OCI-M2 (cell line): Measurements from ENCODE around the gene DCP2.

Source experiments
- DNase-seq: peaks from one replicate; lab custom pipeline; 2025; ENCODE audit not compliant: unreplicated experiment; lab: John Stamatoyannopoulos, UW

DCP2 gene

DNA sequence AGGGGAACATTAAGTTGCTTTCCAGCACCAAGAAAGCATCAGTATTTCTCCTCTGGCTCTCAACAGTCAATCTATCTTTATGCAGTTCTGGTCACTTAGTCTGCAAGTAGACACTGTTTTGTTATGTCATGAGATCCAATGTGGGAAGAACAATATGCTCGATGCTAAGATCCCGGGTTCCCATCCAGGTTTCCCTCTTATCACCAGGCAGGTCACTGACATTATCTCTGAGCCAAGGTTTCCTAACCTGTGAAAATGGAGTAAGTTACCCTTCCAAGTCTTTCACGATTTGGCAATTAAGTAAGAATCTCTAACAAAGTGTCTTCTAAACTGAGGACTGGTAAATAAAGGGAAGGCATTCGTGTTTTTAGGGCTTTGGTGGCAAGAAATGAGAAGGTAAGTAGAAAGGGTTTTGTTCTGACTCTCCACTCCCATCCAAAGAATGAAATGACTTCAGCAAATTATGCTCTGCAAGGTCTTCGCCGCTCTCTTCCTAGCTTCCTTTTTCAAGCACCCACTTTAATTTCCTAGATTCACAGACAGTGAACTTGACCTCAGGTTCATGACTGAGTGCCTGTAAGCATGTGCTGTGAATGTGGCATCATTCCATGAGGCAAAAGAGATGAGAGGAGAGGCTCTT is 86.4 kb downstream of the DCP2 start:
- no peak for DNase-seq

DNA sequence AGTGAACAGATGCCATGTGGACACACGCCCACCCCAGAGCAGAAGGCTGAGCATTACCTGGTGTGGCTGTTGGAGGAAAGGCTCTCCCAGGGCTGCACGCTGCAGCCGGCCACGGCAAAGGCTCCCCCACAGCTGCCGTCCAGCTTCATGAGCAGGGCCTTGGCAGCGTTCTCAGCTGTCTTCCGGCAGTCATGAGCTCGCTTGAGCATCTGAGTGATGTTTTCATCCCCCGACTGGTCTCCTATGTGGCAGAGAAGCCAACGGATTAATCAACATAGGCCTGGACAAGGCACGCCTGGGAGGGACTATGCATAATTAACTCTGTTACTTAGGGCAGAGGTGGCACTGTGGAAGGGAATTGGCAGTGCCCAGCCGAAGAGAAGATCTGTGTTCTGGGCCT is 87.3 kb downstream of the DCP2 start:
- no peak for DNase-seq

DNA sequence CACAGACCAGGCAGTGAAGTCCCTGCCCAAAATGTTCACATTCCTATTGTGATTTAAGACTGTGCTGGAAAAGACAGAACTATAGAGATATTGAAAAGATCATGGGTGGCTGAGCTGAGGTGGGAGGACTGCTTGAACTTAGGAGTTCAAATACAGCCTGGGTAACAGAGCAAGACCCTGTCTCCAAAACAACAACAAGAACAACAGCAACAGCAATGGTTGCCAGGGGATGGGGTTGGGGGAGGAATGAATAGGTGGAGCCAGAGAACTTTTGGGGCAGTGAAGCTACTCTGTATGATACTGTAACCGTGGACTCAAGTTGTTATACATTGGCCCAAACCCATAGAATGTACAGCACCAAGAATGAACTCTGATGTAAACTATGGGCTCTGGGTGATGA is 88.2 kb downstream of the DCP2 start:
- DNase-seq: no peak

DNA sequence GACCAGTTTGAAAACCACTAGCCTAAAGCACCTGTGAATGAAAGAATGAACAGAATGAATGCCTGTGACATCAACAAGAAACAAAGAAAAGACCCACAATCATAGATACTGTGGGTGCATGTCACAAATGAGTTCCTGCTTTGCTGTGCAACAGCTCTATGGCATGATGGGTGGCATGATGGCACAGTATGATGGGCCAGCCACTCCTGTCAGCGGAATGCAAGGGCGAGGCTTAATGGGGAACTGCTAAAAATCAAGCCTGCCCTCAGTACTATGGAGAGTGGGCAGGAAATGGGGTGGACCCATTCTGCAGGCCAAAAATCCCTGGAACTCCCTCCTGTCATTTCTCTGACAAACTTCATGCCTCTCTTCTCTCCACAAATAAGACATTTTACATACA is 89.0 kb downstream of the DCP2 start:
- no peak for DNase-seq

DNA sequence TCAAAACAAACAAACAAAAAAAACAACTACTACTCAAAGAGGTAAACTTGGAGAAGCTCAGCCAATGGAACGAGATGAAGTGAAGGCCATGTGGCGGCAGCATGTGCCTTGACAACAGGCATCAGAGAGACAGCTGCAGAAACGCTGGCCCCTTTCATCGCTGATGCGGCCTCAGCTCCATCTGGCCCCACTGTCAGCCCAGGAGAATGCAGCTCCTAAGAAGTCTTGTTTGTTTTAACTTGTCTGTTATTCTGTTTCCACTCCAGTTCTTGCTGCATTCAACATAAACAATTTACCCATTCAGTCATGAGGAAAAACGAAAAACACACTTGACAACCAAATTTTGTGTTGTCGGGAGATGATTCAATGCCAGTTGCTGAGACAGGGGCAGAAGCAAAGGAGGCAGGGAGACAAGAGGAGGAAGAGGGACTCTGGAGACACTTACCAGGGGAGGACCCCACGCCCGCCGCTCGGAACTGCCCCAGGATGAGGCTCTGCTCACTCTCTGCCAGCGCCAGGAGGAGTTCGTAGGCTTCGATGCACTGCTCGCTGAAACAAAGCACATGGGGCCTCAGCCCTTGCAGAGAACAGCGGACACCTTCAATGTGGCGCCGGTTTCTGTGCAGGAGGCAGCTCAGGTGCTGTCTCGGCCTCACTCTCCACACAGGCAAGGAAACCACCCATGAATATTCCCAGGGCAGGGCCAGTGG is 91.2 kb downstream of the DCP2 start:
- DNase-seq: no peak

DNA sequence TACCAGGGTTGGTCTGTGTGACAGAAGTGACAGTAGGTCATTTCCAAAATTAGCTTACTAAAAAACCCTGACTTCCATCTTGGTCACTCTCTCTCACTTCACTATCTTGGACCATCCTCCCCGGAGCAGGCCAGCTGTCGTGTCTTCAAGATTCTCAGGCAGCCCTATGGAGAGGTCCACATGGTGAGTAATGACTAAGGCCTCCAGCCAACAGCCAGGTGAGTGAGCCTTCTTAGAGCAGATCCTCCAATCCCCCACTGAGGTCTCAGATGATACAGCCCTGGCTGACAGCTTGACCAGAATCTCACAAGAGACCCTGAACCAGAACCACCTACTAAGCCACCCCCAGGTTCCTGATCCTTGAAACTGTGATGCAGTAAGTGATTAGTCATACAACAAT is 92.0 kb downstream of the DCP2 start:
- no peak for DNase-seq
